GM12872 (cell line): Measurements from ENCODE around the gene ELMO2.

ENCODE experiments used
- TF ChIP-seq, protein P1 (sequence below): IDR thresholded peaks from 3 replicates; pipeline ENCODE4 v1.5.1; 2011; ENCODE audit warnings: low read depth, mild to moderate bottlenecking, low read length, moderate library complexity; ENCODE audit not compliant: insufficient read depth

ELMO2 gene

DNA sequence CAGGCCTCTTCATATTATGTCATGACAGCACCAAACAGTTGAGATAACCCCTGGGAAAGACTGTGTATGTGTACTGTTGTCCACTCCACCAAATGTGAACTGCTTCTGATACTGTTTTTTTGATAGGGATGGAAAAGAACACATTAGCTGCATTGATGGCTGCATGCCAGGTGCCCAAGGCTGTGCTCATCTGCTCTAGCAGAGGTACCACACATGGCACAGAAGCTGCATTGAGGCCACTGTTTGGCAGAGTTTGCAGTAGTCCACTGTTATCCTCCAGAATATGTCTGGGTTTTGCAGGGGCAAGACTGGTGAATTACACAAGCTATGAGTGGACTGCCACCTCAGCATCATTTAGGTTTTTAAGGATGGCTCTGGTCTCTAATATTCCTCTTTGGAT lies 28.2 kb upstream of the ELMO2 start:
- TF ChIP-seq, protein P1, sequence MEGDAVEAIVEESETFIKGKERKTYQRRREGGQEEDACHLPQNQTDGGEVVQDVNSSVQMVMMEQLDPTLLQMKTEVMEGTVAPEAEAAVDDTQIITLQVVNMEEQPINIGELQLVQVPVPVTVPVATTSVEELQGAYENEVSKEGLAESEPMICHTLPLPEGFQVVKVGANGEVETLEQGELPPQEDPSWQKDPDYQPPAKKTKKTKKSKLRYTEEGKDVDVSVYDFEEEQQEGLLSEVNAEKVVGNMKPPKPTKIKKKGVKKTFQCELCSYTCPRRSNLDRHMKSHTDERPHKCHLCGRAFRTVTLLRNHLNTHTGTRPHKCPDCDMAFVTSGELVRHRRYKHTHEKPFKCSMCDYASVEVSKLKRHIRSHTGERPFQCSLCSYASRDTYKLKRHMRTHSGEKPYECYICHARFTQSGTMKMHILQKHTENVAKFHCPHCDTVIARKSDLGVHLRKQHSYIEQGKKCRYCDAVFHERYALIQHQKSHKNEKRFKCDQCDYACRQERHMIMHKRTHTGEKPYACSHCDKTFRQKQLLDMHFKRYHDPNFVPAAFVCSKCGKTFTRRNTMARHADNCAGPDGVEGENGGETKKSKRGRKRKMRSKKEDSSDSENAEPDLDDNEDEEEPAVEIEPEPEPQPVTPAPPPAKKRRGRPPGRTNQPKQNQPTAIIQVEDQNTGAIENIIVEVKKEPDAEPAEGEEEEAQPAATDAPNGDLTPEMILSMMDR, result no peak

DNA sequence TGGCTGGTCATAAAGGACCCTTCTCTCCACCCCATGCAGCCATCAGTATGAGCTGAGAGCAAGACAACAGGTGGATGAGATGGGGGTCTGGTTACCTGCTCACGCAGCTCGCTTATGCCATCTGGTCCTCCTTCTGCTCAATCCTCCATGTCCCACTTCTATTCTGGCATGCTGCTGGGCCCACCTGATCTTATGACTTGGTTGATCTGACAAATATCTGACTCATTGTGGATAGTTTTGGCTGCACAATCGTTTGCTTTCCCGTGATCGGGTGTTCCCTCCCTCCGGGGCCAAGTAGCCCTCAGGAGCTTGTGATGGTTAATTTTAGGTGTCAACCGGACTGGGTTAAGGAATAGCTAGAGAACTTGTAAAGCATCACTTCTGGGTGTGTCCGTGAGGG lies 26.6 kb upstream of the ELMO2 start:
- TF ChIP-seq, protein P1, result no peak

DNA sequence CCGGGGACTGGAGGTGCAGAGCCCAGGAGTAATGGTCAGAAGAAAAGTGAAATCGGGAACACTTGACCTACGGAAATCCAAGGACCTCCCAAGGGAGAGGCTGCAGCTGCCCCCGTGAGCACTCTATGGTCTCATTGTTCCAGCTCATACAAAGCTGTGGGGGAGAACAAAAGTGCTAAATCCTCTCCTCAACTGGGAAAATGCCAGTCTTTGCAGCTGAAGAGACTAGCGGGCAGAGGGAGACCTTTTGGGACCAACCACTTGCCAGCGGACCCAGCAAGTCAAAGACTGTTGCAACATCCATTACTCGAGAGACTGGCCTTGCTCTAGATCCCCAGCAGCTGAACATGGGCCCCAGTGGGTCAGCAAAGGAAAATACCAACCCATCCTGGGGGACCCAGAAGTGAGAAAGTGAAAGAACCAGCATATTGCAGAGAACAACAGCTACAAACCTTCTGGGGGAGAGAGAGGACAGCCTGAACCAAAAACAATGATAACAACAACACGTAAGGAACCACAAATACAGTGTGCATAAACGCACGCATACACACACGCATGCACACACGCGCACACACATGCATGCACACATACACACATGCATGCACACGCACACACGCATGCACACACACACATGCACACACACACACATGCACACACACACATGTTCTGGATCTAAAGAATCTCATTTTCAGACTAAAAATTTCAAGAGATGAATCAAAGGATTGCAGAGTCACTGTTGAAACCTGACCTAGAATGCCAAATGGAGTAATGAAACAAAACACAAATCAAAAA lies 24.7 kb upstream of the ELMO2 start:
- TF ChIP-seq, protein P1, result no peak

DNA sequence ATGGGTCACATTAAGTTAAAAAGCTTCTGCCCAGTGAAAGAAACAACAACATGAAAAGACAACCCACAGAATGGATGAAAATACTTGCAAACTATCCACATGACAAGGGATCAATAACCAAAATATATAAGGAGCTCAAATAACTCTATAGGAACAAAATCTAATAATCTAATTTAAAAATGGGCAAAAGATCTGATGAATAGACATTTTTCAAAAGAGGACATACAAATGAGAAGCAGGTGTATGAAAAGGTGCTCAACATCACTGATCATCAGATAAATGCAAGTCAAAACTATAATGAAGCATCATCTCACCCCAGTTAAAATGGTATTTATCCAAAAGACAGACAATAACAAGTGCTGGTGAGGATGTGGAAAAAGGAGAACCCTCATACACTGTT lies 21.0 kb upstream of the ELMO2 start:
- TF ChIP-seq, protein P1, result no peak

DNA sequence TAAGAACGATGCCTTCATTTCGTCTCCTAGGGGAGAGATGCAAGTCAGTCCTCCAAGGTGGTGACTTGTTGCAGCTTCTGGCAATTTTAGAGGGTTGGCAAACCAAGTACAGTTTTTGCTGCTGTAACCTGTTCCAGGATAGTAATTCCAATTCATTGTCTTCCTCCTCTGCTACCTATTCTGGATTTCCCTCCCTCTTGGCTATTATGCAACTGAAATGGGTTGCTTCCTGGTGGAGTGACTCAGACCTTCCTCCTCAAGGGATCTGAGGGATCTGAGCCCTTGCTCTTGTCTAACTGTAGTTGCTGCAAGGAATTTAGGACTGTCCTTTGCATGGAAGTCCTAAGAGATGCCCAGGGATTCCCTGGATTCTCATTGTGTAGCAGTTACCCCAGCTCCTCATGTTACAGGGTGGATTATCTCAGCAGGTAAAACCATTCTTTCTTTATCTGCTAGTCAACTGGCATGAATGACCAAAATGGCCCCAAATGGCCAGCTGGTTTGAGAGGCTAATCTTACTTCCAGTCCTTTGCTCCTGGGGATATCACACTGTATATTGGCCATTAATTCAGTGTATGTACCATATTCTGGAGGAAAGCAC lies 17.6 kb upstream of the ELMO2 start:
- TF ChIP-seq, protein P1, result no peak

DNA sequence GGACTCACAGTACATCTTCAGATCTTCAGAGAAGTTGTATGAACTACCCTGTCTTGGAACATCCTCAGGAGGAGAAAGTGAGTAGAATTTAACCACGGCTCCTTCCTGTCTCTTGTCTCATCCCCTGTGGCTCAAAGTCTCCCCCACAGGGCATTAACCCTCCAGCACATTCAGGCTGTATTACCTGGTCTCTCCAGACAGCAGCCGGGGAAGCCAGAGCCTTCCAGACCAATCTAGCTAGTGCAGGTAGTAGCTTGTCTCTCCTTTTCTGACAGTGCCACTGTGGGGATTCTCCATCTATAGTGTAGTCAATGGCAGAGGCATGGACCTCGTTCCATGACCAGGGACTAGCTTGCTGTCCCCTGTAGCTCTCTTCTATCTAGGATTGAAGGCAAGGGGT lies 16.9 kb upstream of the ELMO2 start:
- TF ChIP-seq, protein P1, result no peak

DNA sequence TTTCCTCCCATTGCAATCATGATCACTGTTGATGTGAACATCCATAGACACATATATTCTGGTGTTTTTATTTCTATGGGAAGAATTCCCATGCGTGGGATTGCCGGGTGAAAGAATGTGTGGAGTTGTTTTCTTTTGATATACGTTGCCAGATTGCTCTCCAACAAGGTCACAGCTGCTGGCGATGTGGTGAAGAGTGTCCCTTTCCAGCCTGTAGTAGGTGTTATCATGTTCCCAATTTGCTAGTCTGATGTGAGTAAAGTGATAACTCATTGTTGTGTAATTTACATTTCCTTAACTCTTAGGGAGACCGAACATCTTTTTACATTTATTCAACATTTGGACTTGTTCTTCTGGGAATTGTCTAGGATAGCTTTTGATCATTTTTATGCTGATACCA lies 14.5 kb upstream of the ELMO2 start:
- TF ChIP-seq, protein P1, result no peak
